Activated T-helper 17 cell treated with anti-CD3 and anti-CD28 coated beads, Interleukin-2, amount 50 U/mL, for 72 hours (primary cell): Measurements from ENCODE around the gene USPL1. TPM values are rescaled to one million over a fixed set of nuclear protein-coding genes. Genes with fewer than 3 reads are reported as not detected.

ENCODE experiments used
- ATAC-seq: fragments of 150-1000 bp; cut with Tn5 transposase; replicated peaks from 2 replicates; pipeline ENCODE4 v1.10.0; 2021; ENCODE audit warnings: mild to moderate bottlenecking, moderate library complexity
- H3K27ac Mint-ChIP-seq: one replicate; pipeline ENCODE4 v1.8.0; 2022; ENCODE audit warnings: mixed read lengths
- H3K27me3 Mint-ChIP-seq: one replicate; pipeline ENCODE4 v1.8.0; 2022; ENCODE audit warnings: mixed read lengths
- H3K36me3 Mint-ChIP-seq: one replicate; pipeline ENCODE4 v1.8.0; 2022; ENCODE audit warnings: low read depth, mild to moderate bottlenecking, mixed read lengths
- H3K4me1 Mint-ChIP-seq: one replicate; pipeline ENCODE4 v1.8.0; 2022; ENCODE audit warnings: mixed read lengths
- H3K4me3 Mint-ChIP-seq: one replicate; pipeline ENCODE4 v1.8.0; 2022; ENCODE audit warnings: mild to moderate bottlenecking, mixed read lengths
- H3K9me3 Mint-ChIP-seq: one replicate; pipeline ENCODE4 v1.8.0; 2022; ENCODE audit warnings: mixed read lengths
- total RNA-seq, 2 donors: library from RNA; stranded (reverse); gene quantifications; one replicate each; pipeline ENCODE4 v1.2.3, GENCODE V29; 2022

USPL1 gene
- total RNA-seq, 2 donors from 2014 or later, result 17.3 to 18.6 TPM

GRCh38 chr13:30685987-30686386, 68.3 kb downstream of the USPL1 start:
- Mint-ChIP-seq H3K9me3 (no peaks in the 10 kb centered on the region), H3K27ac (no peak overlapping the region), H3K4me1 (no peaks in the 10 kb centered on the region), H3K4me3 (no peak overlapping the region), H3K36me3 (no peaks in the 10 kb centered on the region), H3K27me3 (no peaks in the 10 kb centered on the region)
- ATAC-seq, result no peak

GRCh38 chr13:30687601-30688000, 69.9 kb downstream of the USPL1 start:
- no peaks in the 10 kb centered on the region for H3K9me3 Mint-ChIP-seq
- ATAC-seq, result no peak
- no peak overlapping the region for H3K4me3 Mint-ChIP-seq
- no peaks in the 10 kb centered on the region for H3K4me1 Mint-ChIP-seq
- no peak overlapping the region for H3K27ac Mint-ChIP-seq
- H3K27me3 Mint-ChIP-seq, result no peaks in the 10 kb centered on the region
- H3K36me3 Mint-ChIP-seq, result no peaks in the 10 kb centered on the region

GRCh38 chr13:30689752-30690151, 72.0 kb downstream of the USPL1 start:
- H3K27ac Mint-ChIP-seq, result peak overlapping the region; percentile 84
- H3K9me3 Mint-ChIP-seq, result no peaks in the 10 kb centered on the region
- no peaks in the 10 kb centered on the region for H3K27me3 Mint-ChIP-seq
- H3K4me1 Mint-ChIP-seq, result no peaks in the 10 kb centered on the region
- H3K36me3 Mint-ChIP-seq, result no peaks in the 10 kb centered on the region
- peak overlapping the region; percentile 82 for H3K4me3 Mint-ChIP-seq
- no peak for ATAC-seq

- ATAC-seq, result peak; percentile 67
- no peaks in the 10 kb centered on the region for H3K27me3 Mint-ChIP-seq
- H3K4me3 Mint-ChIP-seq, result peak overlapping the region; percentile 82
- H3K4me1 Mint-ChIP-seq, result peaks cover 1% of the 10 kb centered on the region
- no peaks in the 10 kb centered on the region for H3K9me3 Mint-ChIP-seq
- peak overlapping the region; percentile 84 for H3K27ac Mint-ChIP-seq
- H3K36me3 Mint-ChIP-seq, result no peaks in the 10 kb centered on the region
These were observed 72.8 kb downstream of the USPL1 start for GRCh38 chr13:30690282-30691188.

GRCh38 chr13:30692113-30692512, 74.4 kb downstream of the USPL1 start:
- H3K4me3 Mint-ChIP-seq, result no peak overlapping the region
- ATAC-seq, result no peak
- peaks cover 12% of the 10 kb centered on the region for H3K4me1 Mint-ChIP-seq

GRCh38 chr13:30696278-30697176, 78.8 kb downstream of the USPL1 start:
- peak overlapping the region; percentile 52 for H3K4me3 Mint-ChIP-seq
- no peak overlapping the region for H3K27ac Mint-ChIP-seq
- H3K4me1 Mint-ChIP-seq, result peaks cover 12% of the 10 kb centered on the region
- H3K27me3 Mint-ChIP-seq, result no peaks in the 10 kb centered on the region
- H3K36me3 Mint-ChIP-seq, result no peaks in the 10 kb centered on the region
- no peaks in the 10 kb centered on the region for H3K9me3 Mint-ChIP-seq
- ATAC-seq, result peak; percentile 73

More at GRCh38 chr13:30692113-30692512, 74.4 kb downstream of the USPL1 start:
- Mint-ChIP-seq H3K9me3 (no peaks in the 10 kb centered on the region), H3K36me3 (no peaks in the 10 kb centered on the region), H3K27ac (no peak overlapping the region), H3K27me3 (no peaks in the 10 kb centered on the region)

GRCh38 chr13:30697177-30697953, 79.6 kb downstream of the USPL1 start:
- no peak overlapping the region for H3K27ac Mint-ChIP-seq
- ATAC-seq, result no peak
- H3K36me3 Mint-ChIP-seq, result no peaks in the 10 kb centered on the region
- no peaks in the 10 kb centered on the region for H3K9me3 Mint-ChIP-seq
- H3K27me3 Mint-ChIP-seq, result no peaks in the 10 kb centered on the region
- H3K4me3 Mint-ChIP-seq, result no peak overlapping the region
- H3K4me1 Mint-ChIP-seq, result peaks cover 12% of the 10 kb centered on the region

GRCh38 chr13:30697996-30698401, 80.3 kb downstream of the USPL1 start:
- no peak for ATAC-seq
- no peaks in the 10 kb centered on the region for H3K36me3 Mint-ChIP-seq
- peaks cover 12% of the 10 kb centered on the region for H3K4me1 Mint-ChIP-seq
- no peak overlapping the region for H3K27ac Mint-ChIP-seq
- no peaks in the 10 kb centered on the region for H3K9me3 Mint-ChIP-seq
- no peak overlapping the region for H3K4me3 Mint-ChIP-seq
- H3K27me3 Mint-ChIP-seq, result no peaks in the 10 kb centered on the region

GRCh38 chr13:30698488-30699005, 80.8 kb downstream of the USPL1 start:
- no peaks in the 10 kb centered on the region for H3K9me3 Mint-ChIP-seq
- no peak for ATAC-seq
- H3K27me3 Mint-ChIP-seq, result no peaks in the 10 kb centered on the region
- no peak overlapping the region for H3K27ac Mint-ChIP-seq
- no peak overlapping the region for H3K4me3 Mint-ChIP-seq
- peaks cover 12% of the 10 kb centered on the region for H3K4me1 Mint-ChIP-seq
- H3K36me3 Mint-ChIP-seq, result no peaks in the 10 kb centered on the region

GRCh38 chr13:30700364-30700763, 82.6 kb downstream of the USPL1 start:
- peaks cover 12% of the 10 kb centered on the region for H3K4me1 Mint-ChIP-seq
- H3K27me3 Mint-ChIP-seq, result no peaks in the 10 kb centered on the region
- no peak overlapping the region for H3K27ac Mint-ChIP-seq
- ATAC-seq, result peak; percentile 18
- H3K4me3 Mint-ChIP-seq, result no peak overlapping the region
- H3K9me3 Mint-ChIP-seq, result no peaks in the 10 kb centered on the region
- H3K36me3 Mint-ChIP-seq, result no peaks in the 10 kb centered on the region

GRCh38 chr13:30702006-30702405, 84.3 kb downstream of the USPL1 start:
- no peak for ATAC-seq
- Mint-ChIP-seq H3K27ac (no peak overlapping the region), H3K9me3 (no peaks in the 10 kb centered on the region), H3K4me3 (no peak overlapping the region), H3K27me3 (no peaks in the 10 kb centered on the region), H3K4me1 (no peaks in the 10 kb centered on the region), H3K36me3 (no peaks in the 10 kb centered on the region)

GRCh38 chr13:30704596-30704995, 86.9 kb downstream of the USPL1 start:
- H3K4me3 Mint-ChIP-seq, result no peak overlapping the region
- no peaks in the 10 kb centered on the region for H3K9me3 Mint-ChIP-seq
- H3K27me3 Mint-ChIP-seq, result no peaks in the 10 kb centered on the region
- no peak for ATAC-seq
- H3K36me3 Mint-ChIP-seq, result no peaks in the 10 kb centered on the region
- no peak overlapping the region for H3K27ac Mint-ChIP-seq
- no peaks in the 10 kb centered on the region for H3K4me1 Mint-ChIP-seq

- no peak overlapping the region for H3K4me3 Mint-ChIP-seq
These were observed 88.0 kb downstream of the USPL1 start for GRCh38 chr13:30705680-30706079.

GRCh38 chr13:30708541-30708940, 90.8 kb downstream of the USPL1 start:
- H3K27ac Mint-ChIP-seq, result no peak overlapping the region

More at GRCh38 chr13:30705680-30706079, 88.0 kb downstream of the USPL1 start:
- Mint-ChIP-seq H3K4me1 (no peaks in the 10 kb centered on the region), H3K36me3 (no peaks in the 10 kb centered on the region), H3K27me3 (no peaks in the 10 kb centered on the region), H3K27ac (no peak overlapping the region), H3K9me3 (no peaks in the 10 kb centered on the region)
- no peak for ATAC-seq

More at GRCh38 chr13:30708541-30708940, 90.8 kb downstream of the USPL1 start:
- no peaks in the 10 kb centered on the region for H3K9me3 Mint-ChIP-seq
- H3K4me3 Mint-ChIP-seq, result no peak overlapping the region
- ATAC-seq, result no peak
- H3K27me3 Mint-ChIP-seq, result no peaks in the 10 kb centered on the region
- peaks cover 14% of the 10 kb centered on the region for H3K4me1 Mint-ChIP-seq
- H3K36me3 Mint-ChIP-seq, result no peaks in the 10 kb centered on the region
